ENCODE results near the gene CLEC12A. TPM values are rescaled to one million over a fixed set of nuclear protein-coding genes. Genes with fewer than 3 reads are reported as not detected.

Gene CLEC12A
- total and polyA plus RNA-seq, 2 of the 4 experiments (the other 2 are of a cell fraction): not detected

DNA sequence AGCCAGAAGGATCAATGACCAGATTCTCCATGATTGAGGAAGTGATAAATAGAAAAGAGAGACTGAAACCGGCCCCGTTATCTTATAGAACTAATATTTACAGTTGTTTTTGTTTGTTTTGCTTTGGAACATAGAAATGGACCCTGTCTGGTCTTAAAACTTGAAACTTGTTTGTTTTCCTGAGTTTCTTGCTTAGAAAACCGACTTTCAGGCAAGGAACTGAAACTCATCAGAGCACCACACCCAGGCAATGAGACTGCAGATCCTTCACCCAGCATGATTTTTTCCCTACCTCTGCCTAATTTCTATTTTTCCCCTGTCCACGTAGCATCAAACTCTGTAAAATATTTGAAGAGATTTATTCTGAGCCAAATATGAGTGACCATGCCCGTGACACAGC is 10.6 kb upstream of the CLEC12A start:
- H3K9me1 ChIP-seq (ENCODE audit: insufficient read depth, low read length): no peaks in the 10 kb centered on the region
- no CpG with 5 or more reads among the region's 5 CpGs for WGBS, 2 experiments (ENCODE audit: extremely low coverage in 2 of 2, insufficient read length in 1 of 2)
- no peak overlapping the region for H2AFZ ChIP-seq (replicated peaks; ENCODE audit: low read length, poor library complexity)
- in situ Hi-C loops (cut with MboI; ENCODE audit: low sequenced_read_pairs): no loop called here
- no peak overlapping the region for H3K27ac ChIP-seq (ENCODE audit: insufficient read depth, low read length)
- H4K5ac ChIP-seq (ENCODE audit: low read depth, low read length): no peak overlapping the region
- no peak overlapping the region for H2BK20ac ChIP-seq (ENCODE audit: low read depth, low read length)
- H3K4me2 ChIP-seq (ENCODE audit: low read depth, low read length): no peak overlapping the region
- H2BK120ac ChIP-seq (ENCODE audit: low read depth, low read length): no peak overlapping the region
- intact Hi-C loops (cut with micrococcal nuclease): no loop called here
- H2AK5ac ChIP-seq (ENCODE audit: low read depth, low read length): no peak overlapping the region
- no peaks in the 10 kb centered on the region for H4K20me1 ChIP-seq (ENCODE audit: insufficient read depth, low read length)
- H2BK5ac ChIP-seq (ENCODE audit: low read depth, low read length, poor library complexity, severe bottlenecking): no peak overlapping the region
- ChIA-PET POLR2A (ENCODE audit: unreplicated experiment) (no interaction called here), CTCF (no interaction called here)
- ATAC-seq (ENCODE audit: low read depth) (no peak), DNase-seq (no peak)
- TF ChIP-seq CTCF (conservative IDR thresholded peaks at IDR 0.05; ENCODE audit: low read depth, low read length) (no peak), CHD1 (IDR thresholded peaks at IDR 0.05; ENCODE audit: low read depth, low read length) (no peak), SMC3 (IDR thresholded peaks at IDR 0.05; ENCODE audit: low read depth, low read length) (no peak), POLR2A (IDR thresholded peaks at IDR 0.05; ENCODE audit: low read depth, low read length) (no peak), ELK1 (IDR thresholded peaks at IDR 0.05; ENCODE audit: borderline replicate concordance, low read depth, low read length) (no peak), FOS (IDR thresholded peaks at IDR 0.05; ENCODE audit: low read depth, low read length) (no peak), CEBPB (IDR thresholded peaks at IDR 0.05; ENCODE audit: low read depth, low read length) (no peak), NFE2L2 (IDR thresholded peaks at IDR 0.05; ENCODE audit: low read depth, low read length) (no peak), RFX5 (IDR thresholded peaks at IDR 0.05; ENCODE audit: low read depth, low read length) (no peak), RCOR1 (IDR thresholded peaks at IDR 0.05; ENCODE audit: insufficient replicate concordance, low read length) (no peak), MAFK (IDR thresholded peaks at IDR 0.05; ENCODE audit: low read depth, low read length) (no peak)
- H3K9me3 ChIP-seq (ENCODE audit: control insufficient read depth, insufficient read depth, low read length): no peaks in the 10 kb centered on the region
- H3K4me3 ChIP-seq (ENCODE audit: insufficient read depth, low read depth, low read length): no peak overlapping the region
- no peak overlapping the region for H3K14ac ChIP-seq (replicated peaks; ENCODE audit: low read depth, low read length)
- H3K56ac ChIP-seq (ENCODE audit: extremely low read depth, insufficient read depth, low read length): no peak overlapping the region
- H4K8ac ChIP-seq (ENCODE audit: low read depth in 2 of 2, low read length in 2 of 2): no peak overlapping the region
- H3K23ac ChIP-seq (ENCODE audit: low read depth, low read length): no peak overlapping the region
- H2BK15ac ChIP-seq (ENCODE audit: low read depth, low read length): no peak overlapping the region
- no peaks in the 10 kb centered on the region for H3K4me1 ChIP-seq (ENCODE audit: control insufficient read depth, insufficient read depth, low read length)
- H3K18ac ChIP-seq (ENCODE audit: low read depth, low read length): no peak overlapping the region
- peaks cover 4% of the 10 kb centered on the region for H3K27me3 ChIP-seq (ENCODE audit: control insufficient read depth, insufficient read depth, low read length)
- no peak overlapping the region for H2AK9ac ChIP-seq (replicated peaks; ENCODE audit: low read depth, low read length, poor library complexity)
- no TSS peak for BruUV-seq (replicated peaks)
- no peak overlapping the region for H4K91ac ChIP-seq (ENCODE audit: insufficient read depth, low read depth, low read length)
- no peaks in the 10 kb centered on the region for H3K36me3 ChIP-seq (ENCODE audit: control insufficient read depth, insufficient read depth, low read length)
- dilution Hi-C loops (cut with HindIII; ENCODE audit: low sequenced_read_pairs, unreplicated experiment): no loop called here
- no peak overlapping the region for H3K9ac ChIP-seq (ENCODE audit: low read depth, low read length)
- H3K4ac ChIP-seq (ENCODE audit: low read depth, low read length): no peak overlapping the region
- H3K79me1 ChIP-seq (ENCODE audit: low read depth in 1 of 2, low read length in 2 of 2): no peaks in the 10 kb centered on the region

All from IMR-90 (cell line).